GM12874 (cell line): ENCODE measurements around the gene MYL5.

Source experiments
- CTCF ChIP-seq: IDR thresholded peaks from 2 replicates; pipeline ENCODE4 v1.5.1; 2011; ENCODE audit warnings: low read depth, mild to moderate bottlenecking, control low read depth, low read length, moderate library complexity; ENCODE audit not compliant: insufficient read depth

Gene MYL5

GRCh38 chr4:666436-666810, 7.9 kb upstream of the MYL5 start:
- no peak for TF ChIP-seq CTCF

GRCh38 chr4:666822-667544, 7.4 kb upstream of the MYL5 start:
- no peak for TF ChIP-seq CTCF

DNA sequence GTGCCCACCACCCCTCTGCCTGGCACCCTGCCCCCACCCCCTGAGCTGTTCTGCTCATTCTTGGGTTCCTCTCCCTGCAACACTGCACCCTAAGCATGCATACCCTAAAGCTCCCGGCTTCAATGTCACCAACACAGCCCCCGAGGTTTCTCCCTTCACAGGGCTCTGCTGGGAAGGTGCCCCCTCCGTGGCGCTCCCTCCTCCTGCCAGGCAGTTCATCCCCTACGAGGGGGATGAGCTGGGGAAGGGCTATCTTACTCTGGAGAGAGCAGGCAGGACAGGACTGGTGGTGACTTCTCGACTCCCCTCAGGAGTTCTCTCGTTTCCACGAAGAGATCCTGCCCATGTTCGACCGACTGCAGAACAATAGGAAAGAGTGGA, 6.8 kb upstream of the MYL5 start:
- no peak for TF ChIP-seq CTCF

DNA sequence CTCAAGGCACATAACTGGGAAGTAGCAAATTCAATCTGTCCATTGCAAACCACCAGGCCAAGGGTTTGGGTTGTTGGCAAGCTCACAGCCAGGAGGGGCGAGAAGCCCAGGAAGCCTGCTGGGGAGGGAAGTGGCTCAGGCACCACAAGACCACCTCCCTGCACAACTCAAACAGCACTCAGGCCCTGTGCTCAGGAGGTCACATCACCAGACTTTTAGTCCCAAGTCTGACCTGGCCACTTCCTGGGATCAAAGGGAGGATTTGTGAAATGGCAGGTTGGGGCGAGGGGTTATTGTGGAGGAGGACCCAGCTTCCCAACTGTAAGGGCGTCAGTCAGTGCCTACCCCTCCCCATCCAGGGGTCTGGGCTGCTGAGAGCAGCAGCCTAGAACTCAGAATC, 2.6 kb upstream of the MYL5 start:
- TF ChIP-seq CTCF: no peak

- TF ChIP-seq CTCF: no peak
Measured at GRCh38 chr4:673349-674091, 822 bp upstream of the MYL5 start.

DNA sequence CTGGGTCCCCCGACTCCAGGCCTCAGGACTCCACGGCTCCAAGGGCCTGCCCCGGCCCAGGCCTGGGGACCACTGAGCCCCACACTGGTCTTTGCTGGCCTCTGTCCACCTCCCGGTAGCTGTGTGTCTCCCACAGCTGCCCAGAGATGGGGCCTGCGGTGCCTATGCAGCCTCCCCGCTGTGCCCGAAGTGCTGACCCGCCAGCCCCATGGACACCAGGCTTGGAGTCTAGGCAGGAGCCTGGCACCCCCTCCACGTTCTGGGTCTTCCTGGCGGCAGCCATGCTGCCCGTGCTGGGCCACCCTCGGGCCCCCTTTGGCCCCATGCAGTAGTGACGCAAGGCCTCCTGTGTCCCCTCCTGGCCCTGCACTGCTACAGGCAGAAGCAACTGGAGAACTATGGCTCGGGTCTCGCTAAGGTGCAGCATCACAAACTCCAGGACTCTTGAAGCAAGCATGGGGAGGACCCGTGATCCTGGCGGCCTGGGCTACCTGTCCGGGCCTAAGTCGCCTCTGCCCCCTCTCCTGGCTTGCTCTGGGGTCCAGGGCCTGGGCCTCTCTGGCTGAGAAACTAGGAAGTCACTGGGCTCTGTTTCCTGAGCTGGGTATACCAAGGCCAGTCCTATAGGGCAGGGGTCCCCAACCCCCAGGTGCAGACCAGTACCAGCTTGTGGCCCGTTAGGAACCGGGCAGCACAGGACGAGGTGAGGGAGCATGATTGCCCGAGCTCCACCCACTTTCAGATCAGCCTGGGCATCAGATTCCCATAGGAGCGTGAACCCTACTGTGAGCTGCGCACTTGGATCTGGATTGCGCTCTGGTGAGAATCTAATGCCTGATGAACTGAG, 917 bp downstream of the MYL5 start:
- TF ChIP-seq CTCF: no peak
